Neutrophil (primary cell): ENCODE results near the gene SOBP.

Experiments used
- H3K27ac ChIP-seq: fragments of 200-600 bp; sonication (generic); 2 replicates; pipeline ENCODE4 v1.5.1; 2016; ENCODE audit warnings: mild to moderate bottlenecking, moderate library complexity
- H3K27me3 ChIP-seq: fragments of 200-600 bp; sonication (generic); 2 replicates; pipeline ENCODE4 v1.6.0; 2016; ENCODE audit warnings: mild to moderate bottlenecking
- H3K36me3 ChIP-seq: fragments of 200-600 bp; sonication (generic); 2 replicates; pipeline ENCODE4 v1.5.1; 2017
- H3K4me1 ChIP-seq, 2 experiments: fragments of 200-600 bp in 1 of 2; sonication (generic) in 1 of 2; 1 replicate in 1 of 2; 2 replicates in 1 of 2; pipeline versions ENCODE4 v1.5.1 to v1.6.1; 2013 to 2016; ENCODE audit warnings: low read depth in 1 of 2, low read length in 1 of 2, mild to moderate bottlenecking in 1 of 2, moderate library complexity in 1 of 2; ENCODE audit not compliant: control insufficient read depth in 1 of 2, insufficient read depth in 1 of 2
- H3K4me3 ChIP-seq, 2 experiments: fragments of 200-600 bp in 1 of 2; sonication (generic) in 1 of 2; 1 replicate in 1 of 2; 2 replicates in 1 of 2; pipeline ENCODE4 v1.5.1; 2013 to 2016; ENCODE audit warnings: low read depth in 1 of 2, low read length in 1 of 2, mild to moderate bottlenecking in 1 of 2, moderate library complexity in 1 of 2
- H3K9me3 ChIP-seq: fragments of 200-600 bp; sonication (generic); 2 replicates; pipeline ENCODE4 v1.5.1; 2016
- CTCF ChIP-seq: fragments of 200-600 bp; sonication (generic); IDR thresholded peaks from 2 replicates; pipeline ENCODE4 v1.5.1; 2016; ENCODE audit warnings: antibody characterized with exemption

SOBP gene

GRCh38 chr6:107660839-107661238 lies 170.9 kb downstream of the SOBP start:
- H3K9me3 ChIP-seq = no peaks in the 10 kb centered on the region

GRCh38 chr6:107661291-107661690 lies 171.4 kb downstream of the SOBP start:
- Histone ChIP-seq H3K4me3 (no peak overlapping the region), H3K36me3 (no peaks in the 10 kb centered on the region), H3K4me1 (peaks cover 14 to 19% of the 10 kb centered on the region in 2 experiments), H3K27ac (no peak overlapping the region), H3K9me3 (no peaks in the 10 kb centered on the region), H3K27me3 (peaks cover 68% of the 10 kb centered on the region)
- TF ChIP-seq CTCF = no peak

More at GRCh38 chr6:107660839-107661238, 170.9 kb downstream of the SOBP start:
- no peaks in the 10 kb centered on the region for H3K36me3 ChIP-seq
- H3K4me3 ChIP-seq = no peak overlapping the region
- peaks cover 66% of the 10 kb centered on the region for H3K27me3 ChIP-seq
- H3K4me1 ChIP-seq = peaks cover 17 to 20% of the 10 kb centered on the region in 2 experiments
- no peak for TF ChIP-seq CTCF
- H3K27ac ChIP-seq = no peak overlapping the region

- Histone ChIP-seq H3K27me3 (peaks cover 79% of the 10 kb centered on the region), H3K27ac (no peak overlapping the region), H3K36me3 (no peaks in the 10 kb centered on the region), H3K4me1 (peaks cover 4 to 9% of the 10 kb centered on the region in 2 experiments), H3K9me3 (no peaks in the 10 kb centered on the region), H3K4me3 (no peak overlapping the region)
- TF ChIP-seq CTCF = no peak
Measured at GRCh38 chr6:107662333-107662732, 172.4 kb downstream of the SOBP start.

- Histone ChIP-seq H3K4me1 (no peaks in the 10 kb centered on the region), H3K27me3 (peaks cover 78% of the 10 kb centered on the region), H3K36me3 (no peaks in the 10 kb centered on the region), H3K9me3 (no peaks in the 10 kb centered on the region), H3K27ac (no peak overlapping the region), H3K4me3 (no peak overlapping the region)
- TF ChIP-seq CTCF = no peak
Measured at GRCh38 chr6:107663308-107663707, 173.4 kb downstream of the SOBP start.

- no peak for TF ChIP-seq CTCF
- no peak overlapping the region for H3K27ac ChIP-seq
Measured at GRCh38 chr6:107665382-107665781, 175.5 kb downstream of the SOBP start.

More at GRCh38 chr6:107665382-107665781, 175.5 kb downstream of the SOBP start:
- no peak overlapping the region for H3K4me3 ChIP-seq
- no peaks in the 10 kb centered on the region for H3K9me3 ChIP-seq
- H3K27me3 ChIP-seq = peaks cover 61% of the 10 kb centered on the region
- H3K4me1 ChIP-seq = peaks cover 0 to under 1% of the 10 kb centered on the region in 2 experiments
- H3K36me3 ChIP-seq = no peaks in the 10 kb centered on the region
